Astrocyte (in vitro differentiated cells and primary cell): ENCODE results near the gene CAMK1D.

Experiments used
- EZH2 ChIP-seq: IDR thresholded peaks from 2 replicates; pipeline ENCODE4 v1.6.1; 2012; ENCODE audit warnings: mild to moderate bottlenecking, low read length, inconsistent platforms; ENCODE audit not compliant: insufficient read depth
- TF ChIP-seq, protein P1 (sequence below): IDR thresholded peaks from 2 replicates; pipeline ENCODE4 v1.5.1; 2011; ENCODE audit warnings: low read depth, mild to moderate bottlenecking, inconsistent platforms, low read length, moderate library complexity; ENCODE audit not compliant: insufficient read depth

DNA sequence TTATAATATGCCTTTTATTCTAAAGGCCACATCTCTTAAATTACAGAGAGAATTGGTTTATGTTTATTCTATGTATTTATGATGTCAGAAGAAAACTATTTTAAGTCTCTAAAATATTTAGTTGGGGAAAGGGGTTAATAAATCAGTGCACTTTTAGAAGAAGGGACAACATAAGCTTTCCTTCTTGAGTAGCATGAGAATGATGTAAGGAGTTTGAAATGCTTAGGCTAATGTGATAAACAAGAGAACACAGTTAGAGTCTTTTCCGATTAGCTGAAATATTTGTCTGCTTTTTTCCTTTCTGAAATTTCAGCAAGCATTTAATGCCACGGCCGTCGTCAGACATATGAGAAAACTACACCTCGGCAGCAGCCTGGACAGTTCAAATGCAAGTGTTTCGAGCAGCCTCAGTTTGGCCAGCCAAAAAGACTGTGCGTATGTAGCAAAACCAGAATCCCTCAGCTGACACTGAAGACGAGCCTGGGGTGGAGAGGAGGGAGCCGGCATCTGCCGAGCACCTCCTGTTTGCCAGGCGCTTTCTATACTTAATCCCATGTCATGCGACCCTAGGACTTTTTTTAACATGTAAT is 476.0 kb downstream of the CAMK1D start:
- TF ChIP-seq, protein P1, sequence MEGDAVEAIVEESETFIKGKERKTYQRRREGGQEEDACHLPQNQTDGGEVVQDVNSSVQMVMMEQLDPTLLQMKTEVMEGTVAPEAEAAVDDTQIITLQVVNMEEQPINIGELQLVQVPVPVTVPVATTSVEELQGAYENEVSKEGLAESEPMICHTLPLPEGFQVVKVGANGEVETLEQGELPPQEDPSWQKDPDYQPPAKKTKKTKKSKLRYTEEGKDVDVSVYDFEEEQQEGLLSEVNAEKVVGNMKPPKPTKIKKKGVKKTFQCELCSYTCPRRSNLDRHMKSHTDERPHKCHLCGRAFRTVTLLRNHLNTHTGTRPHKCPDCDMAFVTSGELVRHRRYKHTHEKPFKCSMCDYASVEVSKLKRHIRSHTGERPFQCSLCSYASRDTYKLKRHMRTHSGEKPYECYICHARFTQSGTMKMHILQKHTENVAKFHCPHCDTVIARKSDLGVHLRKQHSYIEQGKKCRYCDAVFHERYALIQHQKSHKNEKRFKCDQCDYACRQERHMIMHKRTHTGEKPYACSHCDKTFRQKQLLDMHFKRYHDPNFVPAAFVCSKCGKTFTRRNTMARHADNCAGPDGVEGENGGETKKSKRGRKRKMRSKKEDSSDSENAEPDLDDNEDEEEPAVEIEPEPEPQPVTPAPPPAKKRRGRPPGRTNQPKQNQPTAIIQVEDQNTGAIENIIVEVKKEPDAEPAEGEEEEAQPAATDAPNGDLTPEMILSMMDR: no peak
- no peak for TF ChIP-seq EZH2
